Tibial nerve (tissue), 4 donors: ENCODE data around the gene TTC1. TPM values are rescaled to one million over a fixed set of nuclear protein-coding genes. Genes with fewer than 3 reads are reported as not detected.

Experiments
- DNase-seq, 2 donors: peaks; one replicate each; pipeline ENCODE4 v3.0.0-alpha.2; 2019; ENCODE audit warnings: low spot score in 2 of 2
- H3K27ac ChIP-seq, 4 donors: fragments of 200-600 bp; sonication (generic) in 3 of 4; one replicate each; pipeline ENCODE4 v1.5.1; 2017 to 2019; ENCODE audit warnings: mild to moderate bottlenecking in 1 of 4
- H3K27me3 ChIP-seq, 2 donors: fragments of 200-600 bp; sonication (generic) in 1 of 2; one replicate each; pipeline versions ENCODE4 v1.5.1 to v1.6.0; 2017 to 2019
- H3K36me3 ChIP-seq, 3 donors: fragments of 200-600 bp; sonication (generic); one replicate each; pipeline ENCODE4 v1.5.1; 2018 to 2019
- H3K4me1 ChIP-seq, 4 donors: fragments of 200-600 bp; sonication (generic) in 3 of 4; one replicate each; pipeline ENCODE4 v1.5.1; 2017 to 2019
- H3K4me3 ChIP-seq, 4 donors: fragments of 200-600 bp; sonication (generic) in 3 of 4; one replicate each; pipeline ENCODE4 v1.5.1; 2017 to 2019; ENCODE audit warnings: mild to moderate bottlenecking in 1 of 4, moderate library complexity in 1 of 4
- H3K9me3 ChIP-seq, 4 donors: fragments of 200-600 bp; sonication (generic) in 3 of 4; one replicate each; pipeline ENCODE4 v1.5.1; 2017 to 2019
- CTCF ChIP-seq, 5 experiments: fragments of 200-600 bp in 3 of 5; fragments of 450-650 bp in 2 of 5; sonication (generic) in 3 of 5; IDR thresholded peaks; one replicate each; pipeline ENCODE4 v1.5.1; 2016 to 2019; ENCODE audit warnings: antibody characterized with exemption in 5 of 5, mild to moderate bottlenecking in 3 of 5, moderate library complexity in 2 of 5
- EP300 ChIP-seq, 2 donors: sonication (generic); formaldehyde crosslinking; IDR thresholded peaks; one replicate each; pipeline ENCODE4 v1.6.1; 2017; ENCODE audit warnings: antibody characterized with exemption in 2 of 2, mild to moderate bottlenecking in 1 of 2
- POLR2A ChIP-seq, 2 donors: fragments of 450-650 bp; IDR thresholded peaks; one replicate each; pipeline ENCODE4 v1.6.1; 2017; ENCODE audit warnings: antibody characterized with exemption in 2 of 2, mild to moderate bottlenecking in 2 of 2, moderate library complexity in 2 of 2
- WGBS, 2 donors: methylation state at CpG; one replicate each; pipeline ENCODE4 v1.1.5; 2018; 5-methylcytosine and 5-hydroxymethylcytosine counted together
- total RNA-seq, 4 donors: library from RNA; depleted of rRNA; stranded (reverse); fragments of >200 nt; gene quantifications; one replicate each; pipeline ENCODE4 v1.1.0, GENCODE V29; 2016

Gene TTC1
- 10 to 100 TPM; 27.6 to 40.4 (median 36.9) TPM for total RNA-seq

GRCh38 chr5:160008877-160009590 is at the start of gene TTC1:
Gene TTC1 (plus strand): TSS chr5:160009139. CDS start chr5:160010529, 1,390 bp downstream.
- Histone ChIP-seq H3K36me3 (peaks cover 0 to 31% (median 6%) of the 10 kb centered on the region in 3 donors), H3K27ac (peak within 1 kb of the TSS; percentile 63 to 89 (median 87)), H3K4me1 (peaks cover 0 to 25% (median 12%) of the 10 kb centered on the region in 4 donors), H3K9me3 (no peaks in the 10 kb centered on the region), H3K4me3 (peak within 1 kb of the TSS; percentile 61 to 90 (median 75)), H3K27me3 (no peaks in the 10 kb centered on the region)
- peak; percentile 90 to 99 for TF ChIP-seq EP300 (IDR thresholded peaks at IDR 0.05)
- TF ChIP-seq CTCF (IDR thresholded peaks at IDR 0.05) = no peak
- peak; percentile 71 to 85 for TF ChIP-seq POLR2A (IDR thresholded peaks at IDR 0.05)
- WGBS, 2 donors = 0 to 1% methylated on average over 31 of the region's 31 CpGs
- DNase-seq = peak; percentile 94 to 99

GRCh38 chr5:159961176-159962160 is 47.5 kb upstream of the TTC1 start:
- Histone ChIP-seq H3K9me3 (no peaks in the 10 kb centered on the region), H3K4me3 (no peak overlapping the region), H3K27ac (peak overlapping the region in 1 of 4 donors; percentile 36), H3K27me3 (peaks cover 0 to 12% of the 10 kb centered on the region in 2 donors), H3K4me1 (peaks cover 0 to 3% (median 0%) of the 10 kb centered on the region in 4 donors), H3K36me3 (no peaks in the 10 kb centered on the region)
- TF ChIP-seq POLR2A (IDR thresholded peaks at IDR 0.05) (no peak), CTCF (IDR thresholded peaks at IDR 0.05) (no peak), EP300 (IDR thresholded peaks at IDR 0.05) (no peak)
- DNase-seq = no peak
- WGBS, 2 donors = 85 to 87% methylated on average over 8 of the region's 8 CpGs

- no peaks in the 10 kb centered on the region for H3K36me3 ChIP-seq
- no peak overlapping the region for H3K27ac ChIP-seq
- no peak overlapping the region for H3K4me3 ChIP-seq
- no peaks in the 10 kb centered on the region for H3K9me3 ChIP-seq
- H3K27me3 ChIP-seq = peaks cover 0 to 12% of the 10 kb centered on the region in 2 donors
- no peak for DNase-seq
- no peak for TF ChIP-seq CTCF (IDR thresholded peaks at IDR 0.05)
- TF ChIP-seq EP300 (IDR thresholded peaks at IDR 0.05) = no peak
- TF ChIP-seq POLR2A (IDR thresholded peaks at IDR 0.05) = no peak
- peaks cover 0 to 3% (median 0%) of the 10 kb centered on the region in 4 donors for H3K4me1 ChIP-seq
- 82 to 87% methylated on average over 4 of the region's 4 CpGs for WGBS, 2 donors
These were observed 46.7 kb upstream of the TTC1 start for GRCh38 chr5:159962214-159962613.

GRCh38 chr5:159963935-159964334 is 45.0 kb upstream of the TTC1 start:
- Histone ChIP-seq H3K9me3 (no peaks in the 10 kb centered on the region), H3K4me1 (peaks cover 0 to 3% (median 0%) of the 10 kb centered on the region in 4 donors), H3K27me3 (peaks cover 0 to 12% of the 10 kb centered on the region in 2 donors), H3K4me3 (no peak overlapping the region), H3K27ac (no peak overlapping the region), H3K36me3 (no peaks in the 10 kb centered on the region)
- TF ChIP-seq CTCF (IDR thresholded peaks at IDR 0.05) = no peak
- WGBS, 2 donors = 46 to 57% methylated on average over 6 of the region's 6 CpGs
- DNase-seq = no peak
